Skeletal muscle cell (primary cell): ENCODE results near the gene ETV3.
"Not testable (repeated sequence)": the region's sequence is repeated elsewhere in the genome, so short reads cannot be mapped to it uniquely, and the experiment has no call there.

Source experiments
- DNase-seq: peaks from one replicate; pipeline ENCODE4 v3.0.0-alpha.2; 2010; ENCODE audit warnings: low read depth
- H3K4me3 ChIP-seq: 2 replicates; pipeline ENCODE4 v1.5.1; 2011; ENCODE audit warnings: low read depth, mild to moderate bottlenecking, control low read depth, low read length, moderate library complexity

The ETV3 gene

DNA sequence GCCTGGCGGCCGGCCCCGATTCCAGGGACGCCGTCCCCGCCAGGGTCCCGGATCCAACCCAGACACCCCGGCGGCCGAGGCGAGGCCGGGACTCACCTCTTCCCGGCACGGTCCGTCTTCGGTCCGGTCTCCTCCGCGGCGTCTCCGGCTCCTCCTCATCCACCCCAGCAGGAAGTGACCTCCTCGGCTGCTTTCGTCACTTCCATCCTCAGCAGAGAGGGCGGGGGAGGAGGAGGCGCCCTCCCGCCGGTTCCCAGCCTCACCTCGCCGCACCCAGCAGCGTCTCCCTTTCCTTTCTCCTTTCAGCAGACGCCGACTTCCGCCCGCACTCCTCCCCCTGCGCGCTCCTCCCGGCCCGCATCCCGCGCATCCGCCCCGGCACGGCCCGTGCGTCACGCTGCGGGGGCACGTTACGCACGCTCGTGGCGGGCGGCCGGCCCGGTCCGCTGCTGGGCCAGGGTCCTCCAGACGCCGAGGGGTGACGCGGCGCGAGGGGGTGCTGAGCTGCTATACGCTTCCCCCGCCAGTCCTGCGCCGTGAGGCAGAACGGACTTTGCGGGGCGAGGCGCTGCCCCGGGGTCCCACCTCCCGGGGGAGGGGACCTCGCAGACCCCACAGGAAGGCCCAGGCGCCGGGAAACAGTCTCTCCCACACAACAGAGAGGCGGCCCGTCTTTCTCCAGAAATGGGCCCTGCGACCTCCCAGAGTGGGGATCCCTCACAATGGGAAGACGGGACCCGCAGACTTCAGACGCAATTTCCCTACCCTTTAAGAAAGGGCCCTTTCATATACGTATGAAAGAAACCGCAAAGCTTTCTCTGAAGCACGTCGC, at the start of gene ETV3:
Gene ETV3, minus strand, starts transcription at position 176 of the 832 bp plus-strand sequence. CDS start 2,043 bp downstream, outside the sequence.
- DNase-seq = peak; percentile 79
- H3K4me3 ChIP-seq = peak within 1 kb of the TSS; percentile 98

- no peak for DNase-seq
- H3K4me3 ChIP-seq = no peak overlapping the region
Measured at GRCh38 chr1:157186281-157186992, 48.2 kb upstream of the ETV3 start.

GRCh38 chr1:157183870-157184269, 45.7 kb upstream of the ETV3 start:
- DNase-seq = no peak
- no peak overlapping the region for H3K4me3 ChIP-seq

GRCh38 chr1:157182371-157182770, 44.2 kb upstream of the ETV3 start:
- H3K4me3 ChIP-seq, DNase-seq: not testable (repeated sequence)

DNA sequence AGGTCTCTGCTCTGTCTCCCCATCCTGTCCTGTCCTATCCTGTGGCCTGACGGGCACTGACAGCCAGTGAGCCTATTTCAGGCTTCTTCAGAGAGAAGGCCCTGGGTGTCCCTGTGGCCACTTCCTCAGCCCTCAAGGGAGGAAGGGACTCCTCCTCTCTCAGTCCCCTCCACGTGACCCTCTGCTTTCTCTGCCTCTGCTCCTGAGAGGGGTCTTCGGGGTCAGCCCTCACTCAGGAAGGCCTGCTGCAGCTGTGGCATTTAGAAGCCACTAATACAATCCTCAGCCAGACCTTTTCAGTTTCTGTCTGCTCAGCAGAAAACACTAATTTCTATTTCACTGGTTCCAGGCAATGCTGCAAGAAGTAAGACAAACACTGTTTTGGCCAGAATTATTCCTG, 43.6 kb upstream of the ETV3 start:
- no peak overlapping the region for H3K4me3 ChIP-seq
- DNase-seq = no peak

DNA sequence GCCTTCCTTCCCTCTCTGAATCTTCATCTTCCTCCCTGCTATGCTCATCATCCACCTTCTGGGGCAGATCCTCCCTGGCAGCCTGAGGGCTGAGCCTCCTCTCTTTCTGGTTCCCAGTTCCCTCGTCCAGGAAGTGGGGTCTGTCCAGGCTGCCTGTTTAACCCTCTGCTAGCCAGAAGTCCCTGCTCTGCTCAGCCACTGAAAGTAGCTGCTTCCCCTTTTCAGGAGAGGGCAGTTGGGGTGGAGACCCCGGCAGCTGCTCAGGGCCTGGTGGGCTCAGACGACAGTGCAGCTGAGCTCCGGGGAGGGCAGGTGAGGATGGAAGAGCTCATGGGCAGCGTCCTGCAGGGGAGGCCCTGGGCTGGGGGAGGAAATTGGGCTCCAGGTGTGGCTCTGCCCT, 43.1 kb upstream of the ETV3 start:
- DNase-seq = no peak
- H3K4me3 ChIP-seq = no peak overlapping the region

- H3K4me3 ChIP-seq = no peak overlapping the region
- no peak for DNase-seq
Measured at GRCh38 chr1:157178490-157178889, 40.3 kb upstream of the ETV3 start.

GRCh38 chr1:157177733-157178394, 39.7 kb upstream of the ETV3 start:
- no peak for DNase-seq
- H3K4me3 ChIP-seq = no peak overlapping the region

DNA sequence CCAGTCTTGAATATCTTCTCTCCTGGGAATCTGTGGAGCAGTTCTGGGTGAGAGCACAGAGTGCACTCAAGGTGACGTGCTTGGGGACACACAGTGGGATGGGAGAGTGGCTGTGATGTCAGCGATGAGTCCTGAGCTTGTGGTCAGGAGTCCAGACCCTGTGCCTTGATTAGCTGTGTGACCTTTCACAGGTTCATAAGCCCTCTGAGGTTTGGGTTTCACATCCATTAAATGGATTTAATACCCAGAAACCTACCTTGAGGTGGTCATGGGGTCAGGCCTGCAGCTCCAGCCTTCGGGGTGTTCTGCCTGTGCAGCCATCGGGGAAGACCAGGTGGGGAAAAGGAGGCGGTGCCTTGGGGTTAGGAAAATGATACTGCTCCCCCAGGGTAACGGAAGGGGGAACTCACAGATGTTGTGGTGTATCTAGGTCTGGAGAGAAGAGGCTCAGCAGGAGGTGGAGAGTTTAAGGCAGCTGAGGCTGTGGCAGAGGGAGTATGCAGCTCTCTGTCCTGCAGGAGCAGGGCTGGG, 38.5 kb upstream of the ETV3 start:
- no peak overlapping the region for H3K4me3 ChIP-seq
- DNase-seq = no peak

DNA sequence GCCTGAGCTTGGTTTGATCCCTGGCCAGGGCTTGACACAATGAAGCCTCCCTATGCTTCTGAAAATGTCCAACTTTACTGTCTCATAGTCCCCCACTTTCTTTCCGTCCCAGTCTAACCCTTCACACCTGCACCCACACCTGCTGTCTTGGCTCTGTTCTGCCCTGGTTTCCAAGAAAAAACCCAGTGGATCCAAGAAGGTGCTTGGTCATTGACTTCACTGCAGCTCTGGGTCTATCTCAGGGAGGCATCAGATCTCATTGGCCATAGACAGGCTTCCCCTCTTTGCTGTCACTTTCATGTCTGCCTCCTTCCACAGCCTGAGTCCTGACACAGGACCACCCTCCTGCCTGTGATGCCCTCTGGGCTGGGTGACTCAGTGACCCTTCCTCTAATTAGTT, 37.8 kb upstream of the ETV3 start:
- no peak overlapping the region for H3K4me3 ChIP-seq
- DNase-seq = no peak

DNA sequence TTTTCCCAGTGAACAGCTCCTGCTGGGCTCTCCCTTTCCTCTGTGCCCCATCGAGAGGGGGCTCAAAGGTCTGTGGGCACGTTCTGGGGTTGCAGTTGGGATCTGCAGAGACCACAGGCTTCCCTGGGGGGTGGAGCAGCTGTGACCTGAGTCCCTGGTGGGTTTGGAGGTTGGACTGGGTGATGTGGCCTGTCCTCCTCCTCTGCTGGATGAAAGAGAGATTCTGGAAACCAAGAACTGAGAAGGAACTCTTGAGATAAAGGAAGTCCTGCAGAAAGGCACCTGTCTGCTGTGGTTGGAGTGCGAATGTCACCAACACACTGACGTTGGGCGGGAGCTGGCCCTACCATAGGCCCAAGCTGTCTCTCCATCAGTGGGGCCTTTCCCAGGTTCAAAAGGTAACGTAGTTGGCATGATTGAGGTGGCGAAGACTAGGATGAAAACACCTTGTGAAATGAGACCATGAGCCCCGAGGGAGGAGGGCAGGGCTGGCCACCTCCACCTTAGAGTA, 35.8 kb upstream of the ETV3 start:
- no peak for DNase-seq
- H3K4me3 ChIP-seq = no peak overlapping the region

DNA sequence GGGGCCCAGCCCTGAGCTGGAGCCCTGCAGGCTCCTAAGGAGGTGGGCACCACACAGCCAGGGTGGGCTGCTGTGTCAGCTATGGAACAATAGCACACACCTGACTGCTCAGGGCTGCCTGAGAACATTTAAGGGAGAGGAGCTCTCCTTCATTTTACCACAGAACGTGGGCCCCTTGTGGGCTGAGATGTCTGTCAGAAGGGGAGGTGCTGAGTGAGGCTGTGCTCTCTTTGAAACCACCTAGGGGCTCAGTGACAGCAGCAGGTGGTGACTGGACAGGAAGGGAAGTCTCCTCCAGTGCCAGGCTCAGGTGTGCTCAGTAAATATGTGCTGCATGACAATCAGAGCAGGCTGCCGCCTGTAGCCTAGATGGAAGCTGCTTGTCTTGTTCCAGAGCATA, 35.0 kb upstream of the ETV3 start:
- not testable (repeated sequence) for H3K4me3 ChIP-seq, DNase-seq

GRCh38 chr1:157172591-157172990, 34.4 kb upstream of the ETV3 start:
- H3K4me3 ChIP-seq = not testable (repeated sequence)

DNA sequence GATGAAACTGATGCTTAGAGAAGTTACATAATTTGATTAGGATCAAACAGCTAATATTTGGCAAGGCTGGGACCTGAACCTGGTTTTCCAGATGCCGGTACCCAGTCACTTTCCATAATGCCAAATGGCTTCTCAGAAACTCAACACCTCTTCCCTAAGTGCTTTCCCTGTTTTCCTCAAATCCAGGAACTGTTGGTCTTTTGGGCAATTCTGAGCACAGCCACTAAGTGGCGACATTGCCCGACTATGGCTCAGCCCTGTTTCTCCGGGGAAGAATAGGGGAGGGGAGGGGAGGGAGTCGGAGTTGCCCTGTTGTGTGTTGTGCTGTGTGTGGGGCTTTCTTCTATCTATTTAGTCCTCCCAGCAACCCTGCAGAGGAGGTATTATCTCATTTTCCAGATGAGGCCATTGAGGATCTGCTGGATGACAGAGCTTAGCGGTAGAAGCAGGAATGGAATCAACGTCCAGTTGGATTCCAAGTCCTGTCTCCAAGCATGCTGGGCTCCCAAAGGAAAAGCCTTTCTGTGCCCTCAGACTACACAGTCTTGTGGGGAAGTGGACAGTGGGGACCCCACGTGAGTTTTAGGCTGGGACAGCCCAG, 33.8 kb upstream of the ETV3 start:
- not testable (repeated sequence) for H3K4me3 ChIP-seq, DNase-seq

More at GRCh38 chr1:157172591-157172990, 34.4 kb upstream of the ETV3 start:
- not testable (repeated sequence) for DNase-seq

GRCh38 chr1:157170677-157171515, 32.7 kb upstream of the ETV3 start:
- H3K4me3 ChIP-seq = no peak overlapping the region
- DNase-seq = no peak

GRCh38 chr1:157168015-157168414, 29.8 kb upstream of the ETV3 start:
- DNase-seq = no peak
- no peak overlapping the region for H3K4me3 ChIP-seq

DNA sequence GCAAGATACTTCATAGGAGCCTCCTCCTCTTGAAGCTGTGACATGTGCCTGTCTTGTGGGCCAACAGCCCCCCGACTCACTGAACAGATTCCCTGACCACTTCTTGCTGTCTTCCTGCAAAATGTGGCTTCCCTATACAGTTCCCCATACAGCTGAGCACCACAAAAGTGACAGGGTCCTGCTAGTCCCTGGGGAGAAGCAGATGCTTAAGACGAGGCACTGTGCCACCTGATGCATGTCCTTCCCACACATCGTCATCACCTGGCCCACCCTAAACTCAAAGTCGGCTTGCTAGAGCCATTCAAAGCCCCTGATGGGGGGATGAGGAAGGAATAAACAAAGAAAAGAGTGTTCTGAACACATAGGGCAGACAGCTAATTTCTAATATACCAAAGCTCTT, 29.2 kb upstream of the ETV3 start:
- DNase-seq = no peak
- no peak overlapping the region for H3K4me3 ChIP-seq

DNA sequence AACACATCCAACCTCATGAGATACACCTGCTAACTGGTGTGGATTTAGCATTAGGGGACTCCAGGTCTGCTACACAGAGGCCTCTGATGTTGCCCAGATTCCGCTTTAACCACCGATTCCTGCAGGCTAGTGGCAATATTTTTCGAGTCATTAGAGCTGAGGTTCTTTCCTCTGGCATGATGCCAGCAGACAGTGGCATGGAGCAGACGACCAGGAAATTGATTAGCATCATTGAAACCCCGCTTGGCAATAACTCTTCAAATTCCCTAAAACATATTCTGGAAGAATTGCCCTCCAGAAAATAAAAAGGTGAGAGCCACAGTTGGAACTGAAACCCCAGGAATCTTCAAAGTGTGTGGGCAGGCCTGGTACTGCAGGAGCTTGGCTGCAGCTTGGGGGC, 28.4 kb upstream of the ETV3 start:
- DNase-seq = no peak
- no peak overlapping the region for H3K4me3 ChIP-seq
